Activated T-cell treated with anti-CD3 and anti-CD28 coated beads for 48 hours (primary cell): ENCODE results near the gene RPS5.
"Not testable (repeated sequence)": the region's sequence is repeated elsewhere in the genome, so short reads cannot be mapped to it uniquely, and the experiment has no call there.

Experiments
- DNase-seq: peaks from one replicate; pipeline ENCODE4 v3.0.0-alpha.2; 2020; ENCODE audit warnings: low read depth

RPS5 gene

GRCh38 chr19:58406818-58407657 is 20.0 kb downstream of the RPS5 start:
- no peak for DNase-seq

DNA sequence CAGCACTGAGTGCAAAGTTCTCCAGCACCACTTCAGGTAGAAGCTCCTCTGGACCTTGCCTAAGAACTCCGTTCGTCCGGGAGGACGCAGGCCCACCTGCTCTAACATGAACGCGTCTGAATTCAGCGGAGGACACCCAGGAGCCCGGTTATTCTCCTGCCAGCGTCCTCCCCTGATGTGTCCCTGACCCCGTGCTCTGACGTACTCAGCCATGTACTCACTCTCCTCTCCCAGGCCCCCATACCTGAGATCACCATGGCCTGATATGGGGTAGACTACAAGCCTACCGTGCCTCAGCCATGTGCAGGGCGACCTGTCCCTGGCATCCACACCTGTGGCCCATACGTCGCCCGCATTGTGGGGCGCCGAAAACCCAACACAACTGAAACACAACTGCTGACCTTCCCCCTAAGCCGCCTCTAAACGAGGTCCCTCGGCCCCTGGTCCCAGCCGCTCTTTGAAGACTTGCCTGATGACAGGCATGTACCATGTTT is 20.6 kb downstream of the RPS5 start:
- DNase-seq, result no peak

GRCh38 chr19:58408152-58409009 is 21.3 kb downstream of the RPS5 start, which contains the start of gene ZNF584:
Gene ZNF584 (plus strand): TSS chr19:58408649. CDS start chr19:58409148, 499 bp downstream.
- DNase-seq, result peak; percentile 95

GRCh38 chr19:58409010-58409790 is 22.1 kb downstream of the RPS5 start:
- no peak for DNase-seq

DNA sequence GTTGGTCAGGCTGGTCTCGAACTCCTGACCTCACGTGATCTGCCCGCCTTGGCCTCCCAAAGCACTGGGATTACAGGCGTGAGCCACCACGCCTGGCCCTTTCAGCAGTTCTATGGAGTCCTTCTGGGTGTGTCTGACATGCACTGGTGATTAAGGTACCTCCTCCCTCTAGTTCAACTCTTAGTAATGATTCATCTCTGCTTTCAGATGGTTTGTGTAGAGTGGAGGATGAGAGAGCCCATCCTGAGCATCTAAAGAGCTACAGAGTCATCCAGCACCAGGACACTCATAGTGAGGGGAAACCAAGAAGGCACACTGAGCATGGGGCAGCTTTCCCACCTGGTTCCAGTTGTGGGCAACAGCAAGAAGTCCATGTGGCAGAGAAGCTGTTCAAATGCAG is 29.5 kb downstream of the RPS5 start:
- no peak for DNase-seq

DNA sequence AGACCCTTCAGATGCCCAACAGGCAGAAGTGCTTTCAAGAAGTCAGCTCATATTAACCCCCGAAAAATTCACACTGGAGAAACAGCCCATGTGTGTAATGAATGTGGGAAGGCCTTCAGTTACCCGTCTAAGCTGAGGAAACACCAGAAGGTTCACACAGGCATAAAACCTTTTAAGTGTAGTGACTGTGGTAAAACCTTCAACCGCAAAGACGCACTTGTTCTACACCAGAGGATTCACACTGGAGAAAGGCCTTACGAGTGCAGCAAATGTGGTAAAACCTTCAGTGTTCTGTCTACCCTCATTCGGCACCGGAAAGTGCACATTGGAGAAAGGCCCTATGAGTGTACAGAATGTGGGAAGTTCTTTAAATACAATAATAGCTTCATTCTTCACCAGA is 30.0 kb downstream of the RPS5 start:
- DNase-seq, result no peak

- DNase-seq, result no peak
Measured at GRCh38 chr19:58428617-58429016, 41.5 kb downstream of the RPS5 start.

DNA sequence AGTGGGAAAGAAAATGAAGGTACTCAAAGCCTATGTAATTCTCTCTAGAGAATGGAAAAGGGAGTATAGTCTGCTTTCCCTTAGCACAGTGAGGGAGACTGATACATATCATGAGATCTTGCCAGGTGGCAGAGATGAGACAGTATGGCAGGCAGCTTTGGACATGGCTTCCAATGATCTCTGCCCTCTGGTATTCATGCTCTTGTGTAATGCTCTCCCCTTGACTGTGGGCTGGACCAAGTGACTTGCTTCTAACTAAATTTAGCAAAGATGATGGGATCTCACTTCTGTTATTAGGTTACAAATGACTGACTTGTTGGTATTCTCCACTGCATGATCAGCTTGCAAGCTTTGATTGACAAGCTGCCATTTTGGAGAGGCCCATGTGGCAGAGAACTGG is 42.7 kb downstream of the RPS5 start:
- no peak for DNase-seq

- no peak for DNase-seq
Measured at GRCh38 chr19:58434217-58434616, 47.1 kb downstream of the RPS5 start.

- DNase-seq, result peak; percentile 87
Measured at GRCh38 chr19:58439576-58440554, 52.8 kb downstream of the RPS5 start, which contains the start of gene ZNF132. Gene ZNF132 (minus strand): TSS chr19:58440153. CDS start chr19:58439821, 332 bp downstream.

DNA sequence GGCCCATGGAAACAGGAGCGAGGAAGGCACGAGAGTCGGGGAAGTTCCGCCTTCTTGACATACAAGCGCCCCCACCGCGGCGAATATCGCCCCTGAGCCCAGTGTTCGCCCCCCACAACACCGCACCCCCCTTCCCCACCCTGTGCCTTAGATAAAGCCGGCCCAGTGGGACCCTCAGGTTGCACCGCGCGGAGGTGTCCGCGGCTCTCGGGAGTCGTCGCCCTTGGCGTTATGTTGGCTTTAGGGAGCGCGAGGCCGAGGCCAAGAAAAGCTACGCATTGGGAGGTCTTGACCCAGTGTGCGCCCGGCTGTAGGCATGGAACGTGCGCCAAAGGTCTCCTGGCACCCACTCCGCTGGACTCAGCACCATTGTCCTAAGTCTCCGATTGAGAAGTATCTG is 53.5 kb downstream of the RPS5 start:
- no peak for DNase-seq

DNA sequence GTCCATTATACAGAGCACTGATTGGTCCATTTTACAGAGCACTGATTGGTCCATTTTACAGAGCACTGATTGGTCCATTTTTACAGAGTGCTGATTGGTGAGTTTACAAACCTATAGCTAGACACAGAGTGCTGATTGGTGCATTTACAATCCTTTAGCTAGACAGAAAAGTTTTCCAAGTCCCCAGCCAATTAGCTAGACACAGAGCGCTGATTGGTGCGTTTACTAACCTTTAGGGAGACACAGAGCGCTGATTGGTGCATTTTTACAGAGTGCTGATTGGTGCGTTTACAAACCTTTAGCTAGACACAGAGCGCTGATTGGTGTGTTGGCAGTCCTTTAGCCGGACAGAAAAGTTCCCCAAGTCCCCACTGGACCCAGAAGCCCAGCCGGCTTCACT is 55.9 kb downstream of the RPS5 start:
- not testable (repeated sequence) for DNase-seq
